HepG2 (cell line): ENCODE measurements around the gene CCNDBP1. TPM values are rescaled to one million over a fixed set of nuclear protein-coding genes. Genes with fewer than 3 reads are reported as not detected.
"Not testable (repeated sequence)": the region's sequence is repeated elsewhere in the genome, so short reads cannot be mapped to it uniquely, and the experiment has no call there.

Experiments used
- ATAC-seq: fragments of 200-7000 bp; cut with Tn5 transposase; 3 replicates; pipeline ENCODE4 v1.9.1; 2020; ENCODE audit warnings: mild to moderate bottlenecking, moderate library complexity
- BruUV-seq: library from RNA; stranded (reverse); fragments of 400-500 nt; replicated peaks from 2 replicates; lab custom pipeline; 2021; lab: Mats Ljungman, UMichigan
- CTCF ChIA-PET: fragments of 300-600 bp; formaldehyde crosslinking; extraction: SDS; loops from one replicate; lab custom pipeline; 2021; ENCODE audit warnings: low total read pairs, inconsistent platforms, low intra/inter-chr PET ratio; lab: Yijun Ruan, JAX
- POLR2A ChIA-PET: fragments of 350-600 bp; sonication (Branson Sonifier 250); formaldehyde crosslinking; loops from one replicate; lab custom pipeline; 2020; ENCODE audit warnings: antibody characterized with exemption, inconsistent platforms; lab: Yijun Ruan, JAX
- DNase-seq: peaks from one replicate; pipeline ENCODE4 v3.0.0-alpha.2; 2015; ENCODE audit warnings: low spot score
- FAIRE-seq: peaks from 3 replicates; lab custom pipeline; 2011; peaks lifted over from hg19 to GRCh38; lab: Jason Lieb, UNC
- H2AFZ ChIP-seq: one replicate; pipeline ENCODE4 v1.6.1; 2011; ENCODE audit warnings: low read length, inconsistent platforms
- H3K27ac ChIP-seq: fragments of 300-600 bp; 3 replicates; pipeline ENCODE4 v1.8.0; 2011; ENCODE audit warnings: mixed run types, mild to moderate bottlenecking, mixed read lengths, low read length, inconsistent platforms; ENCODE audit not compliant: insufficient read depth; ENCODE audit errors: extremely low read length
- H3K27me3 ChIP-seq, 2 experiments: fragments of 200-600 bp in 1 of 2; 2 replicates in 1 of 2; 3 replicates in 1 of 2; pipeline versions ENCODE4 v1.6.0 to v1.8.0; 2011; ENCODE audit warnings: low read length in 2 of 2, mild to moderate bottlenecking in 2 of 2, moderate library complexity in 2 of 2, inconsistent platforms in 1 of 2; ENCODE audit not compliant: insufficient read depth in 2 of 2, control insufficient read depth in 1 of 2
- H3K36me3 ChIP-seq, 2 experiments: fragments of 200-600 bp in 1 of 2; replicated peaks in 1 of 2; 2 replicates in 1 of 2; 3 replicates in 1 of 2; pipeline versions ENCODE4 v1.5.1 to v1.8.0; 2011; ENCODE audit warnings: low read length in 2 of 2, inconsistent platforms in 1 of 2; ENCODE audit not compliant: insufficient read depth in 2 of 2, control insufficient read depth in 1 of 2
- H3K4me1 ChIP-seq: 2 replicates; pipeline ENCODE4 v1.5.1; 2012; ENCODE audit warnings: low read length, inconsistent platforms; ENCODE audit not compliant: insufficient read depth
- H3K4me2 ChIP-seq: 2 replicates; pipeline ENCODE4 v1.6.0; 2011; ENCODE audit warnings: low read depth, low read length, inconsistent platforms
- H3K4me3 ChIP-seq, 3 experiments: fragments of 200-600 bp in 1 of 3; sonication (generic), shearing (Covaris generic) in 1 of 3; replicated peaks in 1 of 3; 2 replicates each; pipeline ENCODE4 v1.5.1; 2011 to 2016; ENCODE audit warnings: low read length in 3 of 3, inconsistent platforms in 2 of 3, low read depth in 2 of 3, mild to moderate bottlenecking in 2 of 3, control low read depth in 1 of 3, mixed read lengths in 1 of 3; ENCODE audit not compliant: insufficient read depth in 1 of 3
- H3K79me2 ChIP-seq: one replicate; pipeline ENCODE4 v1.6.1; 2011; ENCODE audit warnings: low read length, inconsistent platforms; ENCODE audit not compliant: insufficient read depth
- H3K9ac ChIP-seq: 2 replicates; pipeline ENCODE4 v1.6.0; 2011; ENCODE audit warnings: mild to moderate bottlenecking, low read depth, low read length, inconsistent platforms; ENCODE audit not compliant: insufficient read depth
- H3K9me3 ChIP-seq: 2 replicates; pipeline ENCODE4 v1.5.1; 2012; ENCODE audit warnings: mild to moderate bottlenecking, low read length
- H4K20me1 ChIP-seq: 2 replicates; pipeline ENCODE4 v1.6.0; 2011; ENCODE audit warnings: inconsistent platforms, mild to moderate bottlenecking, low read length, moderate library complexity; ENCODE audit not compliant: insufficient read depth
- ZBTB33 ChIP-seq: sonication (generic); formaldehyde crosslinking; IDR thresholded peaks from 2 replicates; pipeline ENCODE4 v1.4.0; 2020; ENCODE audit warnings: missing genetic modification reagents
- ZMAT5 ChIP-seq: sonication (generic); formaldehyde crosslinking; IDR thresholded peaks from 2 replicates; pipeline ENCODE4 v1.5.0; 2020; ENCODE audit warnings: mild to moderate bottlenecking, low read depth, missing genetic modification reagents, borderline replicate concordance
- ZNF350 ChIP-seq: sonication (generic); formaldehyde crosslinking; IDR thresholded peaks from 2 replicates; pipeline ENCODE4 v1.4.0; 2020; ENCODE audit warnings: mild to moderate bottlenecking, low read depth, missing genetic modification reagents, borderline replicate concordance
- ZNF800 ChIP-seq: sonication (generic); formaldehyde crosslinking; IDR thresholded peaks from 2 replicates; pipeline ENCODE4 v1.4.0; 2020; ENCODE audit warnings: missing genetic modification reagents
- ZSCAN5A ChIP-seq: sonication (generic); formaldehyde crosslinking; IDR thresholded peaks from 2 replicates; pipeline ENCODE4 v1.8.0; 2022; ENCODE audit warnings: mild to moderate bottlenecking, missing genetic modification reagents, borderline replicate concordance
- WGBS: methylation state at CpG from one replicate; pipeline ENCODE4 v1.1.6; 2017; ENCODE audit warnings: low lambda C conversion rate; 5-methylcytosine and 5-hydroxymethylcytosine counted together
- in situ Hi-C: cut with HindIII; loops from 2 replicates; pipeline ENCODE4 v1.10.0; 2017; ENCODE audit warnings: low pct_unique_long_range_greater_than_20kb; ENCODE audit not compliant: extremely low pct_ligation_motif_present
- intact Hi-C: fragments of 100-400 bp; cut with micrococcal nuclease; formaldehyde crosslinking; loops from one replicate; pipeline ENCODE4 v1.10.0; 2022; ENCODE audit not compliant: unreplicated experiment
- polyA plus RNA-seq, 8 experiments: library from polyadenylated mRNA; depleted of rRNA in 3 of 8; stranded (reverse) in 7 of 8; unstranded in 1 of 8; fragments of >200 nt; fragmentation: Illumina TruSeq in 4 of 8; extraction: Trizol in 4 of 8; gene quantifications; 2 replicates each; pipeline versions ENCODE4 v1.2.1 to v1.2.3, GENCODE V29; 2011 to 2016; ENCODE audit warnings: low read depth in 4 of 8, missing spikeins in 1 of 8, mixed read lengths in 1 of 8; ENCODE audit not compliant: insufficient read depth in 1 of 8
- total RNA-seq, 5 experiments: library from RNA; depleted of rRNA; stranded (reverse); fragments of >200 nt; fragmentation: Illumina TruSeq; extraction: Trizol; gene quantifications; 2 replicates each; pipeline ENCODE4 v1.2.3, GENCODE V29; 2016; ENCODE audit warnings: low read depth in 1 of 5
- TF ChIP-seq, protein P1 (sequence below): sonication (generic); formaldehyde crosslinking; IDR thresholded peaks from 2 replicates; pipeline ENCODE4 v1.8.0; 2022; ENCODE audit warnings: missing genetic modification reagents, mild to moderate bottlenecking, inconsistent platforms, borderline replicate concordance

The CCNDBP1 gene
- total and polyA plus RNA-seq, 2 of the 13 experiments (the other 11 are each of a cell fraction or from before 2014, with no cell fraction given) = 24.8 to 42.3 TPM

- peak; percentile 61 for TF ChIP-seq ZBTB33 (CRISPR knock-in tag)
These were observed 9.4 kb upstream of the CCNDBP1 start (continued) for GRCh38 chr15:43175656-43176309.

- H3K4me1 ChIP-seq, H3K27me3 ChIP-seq, H2AFZ ChIP-seq, H4K20me1 ChIP-seq, H3K27ac ChIP-seq, H3K9me3 ChIP-seq, POLR2A ChIA-PET, ATAC-seq, BruUV-seq, in situ Hi-C loops, H3K79me2 ChIP-seq, FAIRE-seq, CTCF ChIA-PET, DNase-seq, H3K4me3 ChIP-seq, intact Hi-C loops, H3K4me2 ChIP-seq, H3K9ac ChIP-seq: not testable (repeated sequence)
- 96% methylated on average over 2 of the region's 2 CpGs for whole genome bisulfite sequencing
- peaks cover 0 to 32% of the 10 kb centered on the region in 2 experiments; a peak in 2 of 5 replicates for H3K36me3 ChIP-seq
These were observed 8.1 kb upstream of the CCNDBP1 start for GRCh38 chr15:43177147-43177546.

DNA sequence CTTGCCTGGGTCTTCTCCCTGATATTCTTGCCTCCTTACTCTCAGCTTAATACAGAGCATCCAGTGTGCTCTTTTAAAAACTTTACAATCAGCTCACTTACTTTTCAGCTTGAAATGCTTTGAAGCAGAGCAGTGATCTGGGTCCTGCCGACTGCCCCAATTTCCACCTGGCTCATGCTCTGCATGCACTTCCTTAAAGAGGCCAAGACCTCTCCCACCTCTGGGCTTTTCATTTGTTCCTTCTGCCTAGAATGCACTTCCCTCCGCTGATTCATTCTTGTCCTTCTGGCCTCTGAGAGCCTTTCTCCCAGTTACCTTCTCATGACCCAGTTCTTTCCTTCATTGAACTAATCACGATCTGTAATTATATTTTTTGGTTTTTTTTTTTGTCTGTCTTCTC is 1.9 kb upstream of the CCNDBP1 start:
- in situ Hi-C loops = no loop called here
- ATAC-seq = no peak
- no TSS peak for BruUV-seq
- POLR2A ChIA-PET = no interaction called here
- no peaks in the 10 kb centered on the region for H3K79me2 ChIP-seq
- peaks cover 10% of the 10 kb centered on the region for H3K4me1 ChIP-seq
- CTCF ChIA-PET = no interaction called here
- intact Hi-C loops = no loop called here
- no peaks in the 10 kb centered on the region for H3K9me3 ChIP-seq
- WGBS = 92% methylated on average over 3 of the region's 3 CpGs
- H3K27me3 ChIP-seq = no peaks in the 10 kb centered on the region
- no peak for FAIRE-seq
- no peak overlapping the region for H3K4me3 ChIP-seq
- no peak overlapping the region for H2AFZ ChIP-seq
- H3K27ac ChIP-seq = no peak overlapping the region
- H3K36me3 ChIP-seq = peaks cover 3 to 19% of the 10 kb centered on the region in 2 experiments; a peak in 2 of 5 replicates
- H3K4me2 ChIP-seq = no peak overlapping the region
- DNase-seq = no peak
- no peaks in the 10 kb centered on the region for H4K20me1 ChIP-seq
- H3K9ac ChIP-seq = no peak overlapping the region
- no peak for TF ChIP-seq ZSCAN5A (CRISPR knock-in tag)
- TF ChIP-seq ZMAT5 (CRISPR knock-in tag) = no peak
- TF ChIP-seq, protein P1, sequence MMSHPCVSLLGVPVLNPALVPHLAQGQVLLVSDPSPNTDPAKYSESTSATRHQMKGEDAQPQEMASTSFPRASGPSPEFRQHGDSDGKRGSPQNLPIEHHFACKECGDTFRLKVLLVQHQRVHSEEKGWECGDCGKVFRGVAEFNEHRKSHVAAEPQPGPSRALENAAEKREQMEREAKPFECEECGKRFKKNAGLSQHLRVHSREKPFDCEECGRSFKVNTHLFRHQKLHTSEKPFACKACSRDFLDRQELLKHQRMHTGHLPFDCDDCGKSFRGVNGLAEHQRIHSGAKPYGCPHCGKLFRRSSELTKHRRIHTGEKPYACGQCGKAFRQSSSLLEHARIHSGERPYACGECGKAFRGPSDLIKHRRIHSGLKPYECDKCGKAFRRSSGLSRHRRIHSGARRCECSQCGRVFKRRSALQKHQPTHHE = no peak
- no peak for TF ChIP-seq ZNF800
- no peak for TF ChIP-seq ZNF350 (CRISPR knock-in tag)
